Neural progenitor cell (in vitro differentiated cells): ENCODE data around the gene ADAM22.

ENCODE experiments used
- EZH2 ChIP-seq: fragments of 200-600 bp; sonication (generic); IDR thresholded peaks from 2 replicates; pipeline ENCODE4 v1.6.1; 2017; ENCODE audit warnings: antibody characterized with exemption, mild to moderate bottlenecking, moderate library complexity
- TF ChIP-seq, protein P1 (sequence below): fragments of 200-600 bp; sonication (generic); IDR thresholded peaks from 2 replicates; pipeline ENCODE4 v1.5.1; 2017; ENCODE audit warnings: antibody characterized with exemption, mild to moderate bottlenecking

DNA sequence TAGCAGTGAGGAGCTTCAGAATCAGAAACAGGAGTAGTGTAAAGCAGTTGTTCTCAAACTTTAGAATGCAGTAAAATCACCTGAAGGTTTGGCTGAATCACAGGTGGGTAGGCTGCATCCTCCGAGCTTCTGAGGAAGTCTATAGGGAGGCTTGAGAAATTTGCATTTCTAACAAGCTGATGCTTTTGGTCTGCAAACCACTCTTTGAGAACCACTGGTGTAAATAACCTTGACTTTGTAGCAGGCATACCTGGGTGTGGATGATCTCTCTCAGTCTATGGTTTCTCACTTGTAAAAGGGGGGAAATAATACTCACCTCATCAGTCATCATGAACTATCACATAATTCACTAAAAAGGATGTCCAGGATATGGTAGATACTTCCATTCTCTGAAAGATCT is 167.7 kb downstream of the ADAM22 start:
- TF ChIP-seq, protein P1, sequence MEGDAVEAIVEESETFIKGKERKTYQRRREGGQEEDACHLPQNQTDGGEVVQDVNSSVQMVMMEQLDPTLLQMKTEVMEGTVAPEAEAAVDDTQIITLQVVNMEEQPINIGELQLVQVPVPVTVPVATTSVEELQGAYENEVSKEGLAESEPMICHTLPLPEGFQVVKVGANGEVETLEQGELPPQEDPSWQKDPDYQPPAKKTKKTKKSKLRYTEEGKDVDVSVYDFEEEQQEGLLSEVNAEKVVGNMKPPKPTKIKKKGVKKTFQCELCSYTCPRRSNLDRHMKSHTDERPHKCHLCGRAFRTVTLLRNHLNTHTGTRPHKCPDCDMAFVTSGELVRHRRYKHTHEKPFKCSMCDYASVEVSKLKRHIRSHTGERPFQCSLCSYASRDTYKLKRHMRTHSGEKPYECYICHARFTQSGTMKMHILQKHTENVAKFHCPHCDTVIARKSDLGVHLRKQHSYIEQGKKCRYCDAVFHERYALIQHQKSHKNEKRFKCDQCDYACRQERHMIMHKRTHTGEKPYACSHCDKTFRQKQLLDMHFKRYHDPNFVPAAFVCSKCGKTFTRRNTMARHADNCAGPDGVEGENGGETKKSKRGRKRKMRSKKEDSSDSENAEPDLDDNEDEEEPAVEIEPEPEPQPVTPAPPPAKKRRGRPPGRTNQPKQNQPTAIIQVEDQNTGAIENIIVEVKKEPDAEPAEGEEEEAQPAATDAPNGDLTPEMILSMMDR, result no peak
- no peak for TF ChIP-seq EZH2
